GM18511 (cell line): ENCODE data around the gene ANTXR2.

Source experiments
- ATAC-seq: cut with Tn5 transposase; IDR thresholded peaks from one replicate; pipeline ENCODE4 v1.9.1; 2021; ENCODE audit warnings: mild to moderate bottlenecking, moderate library complexity; ENCODE audit not compliant: unreplicated experiment

ANTXR2 gene

DNA sequence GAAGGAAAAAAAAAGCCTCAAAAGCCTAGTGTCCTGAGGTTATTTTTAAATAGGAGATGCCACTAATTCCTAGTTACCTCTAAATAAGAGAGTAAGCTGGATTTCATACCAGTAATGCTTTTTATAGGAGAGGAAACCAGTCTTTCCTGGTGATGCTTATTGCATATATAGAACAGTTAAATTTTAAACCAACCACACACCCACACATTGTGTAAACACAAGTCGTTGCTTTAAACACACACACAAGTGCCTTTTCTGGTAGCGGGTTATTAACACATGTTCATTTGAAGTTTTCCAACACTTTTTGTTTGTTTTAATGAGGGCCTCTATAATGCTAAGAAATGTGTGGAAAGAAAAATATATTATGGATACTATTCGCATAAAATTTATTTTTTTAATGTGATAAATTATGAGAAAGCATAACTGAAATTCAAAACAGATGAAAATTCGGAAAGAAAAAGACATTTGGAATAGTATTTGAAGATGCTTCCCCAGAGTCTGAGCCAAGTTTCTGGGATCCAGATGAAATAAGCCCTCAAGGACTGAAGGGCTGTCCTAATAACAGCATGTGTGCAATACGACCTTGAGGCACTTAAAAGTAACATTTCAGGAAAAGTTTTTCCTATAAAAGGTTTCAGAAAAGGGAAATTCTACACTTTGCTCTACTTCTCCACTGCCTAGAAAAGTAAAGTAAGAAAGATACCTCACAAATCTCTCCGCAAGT lies 2.0 kb downstream of the ANTXR2 start:
- ATAC-seq = no peak

- peak; percentile 16 for ATAC-seq
Measured at GRCh38 chr4:80069837-80070731, 2.9 kb downstream of the ANTXR2 start.

DNA sequence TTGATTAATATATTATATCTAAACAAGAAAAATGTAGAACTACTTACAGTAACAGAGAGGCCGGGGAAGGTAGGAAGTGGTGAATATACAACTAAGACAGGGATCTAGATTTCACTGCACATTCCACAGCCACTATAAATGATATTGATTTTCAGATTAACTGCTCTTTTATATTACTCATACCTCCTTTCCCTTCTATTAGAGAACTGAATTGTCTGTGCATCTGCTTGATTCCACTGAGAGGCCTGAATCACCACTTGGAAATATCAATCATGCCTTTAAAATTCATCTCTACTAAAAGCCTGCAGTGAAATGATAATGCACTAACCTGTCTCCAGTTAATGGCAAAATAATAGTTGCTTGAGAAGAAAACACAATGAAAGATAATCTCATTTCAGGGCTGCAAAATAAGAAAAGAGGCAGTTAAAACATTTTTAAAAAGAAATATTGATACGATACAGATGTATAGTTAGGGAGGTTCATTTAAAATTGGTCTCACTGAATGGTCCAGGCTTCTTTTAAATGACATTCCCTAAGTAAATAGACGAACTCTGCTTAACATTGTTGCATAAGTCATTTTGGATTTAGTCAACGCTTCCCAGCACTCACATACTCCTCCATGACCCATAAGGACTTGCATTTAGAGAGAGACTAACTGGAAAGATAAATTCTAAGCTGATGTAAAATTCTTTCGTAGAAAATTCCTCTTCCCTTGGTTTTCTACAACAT lies 3.8 kb downstream of the ANTXR2 start:
- ATAC-seq = no peak

GRCh38 chr4:80065601-80066000 lies 7.4 kb downstream of the ANTXR2 start:
- no peak for ATAC-seq

- no peak for ATAC-seq
Measured at GRCh38 chr4:80062527-80062926, 10.5 kb downstream of the ANTXR2 start.

DNA sequence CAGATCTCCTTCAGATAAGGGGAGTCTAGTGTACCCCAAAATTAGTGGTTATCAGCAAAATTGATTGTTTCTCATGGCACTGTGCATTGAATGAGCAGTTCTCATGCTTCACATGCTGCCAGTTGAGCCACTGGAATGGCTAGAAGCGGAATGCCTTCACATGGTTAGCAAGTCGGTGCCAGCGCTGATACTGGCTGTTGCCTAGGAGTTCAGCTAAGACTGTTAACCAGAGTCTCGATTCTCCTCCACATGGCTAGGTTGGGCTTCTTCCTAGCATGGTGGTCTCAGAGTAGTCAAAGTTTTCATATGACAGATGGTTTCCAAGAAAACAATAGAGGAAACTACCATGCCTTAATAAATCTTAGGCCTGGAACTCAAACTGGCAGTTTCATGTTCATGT lies 12.2 kb downstream of the ANTXR2 start:
- ATAC-seq = no peak

GRCh38 chr4:80058740-80059139 lies 14.3 kb downstream of the ANTXR2 start:
- peak; percentile 99 for ATAC-seq

- no peak for ATAC-seq
Measured at GRCh38 chr4:80054375-80054774, 18.7 kb downstream of the ANTXR2 start.

- ATAC-seq = no peak
Measured at GRCh38 chr4:80053140-80053910, 19.7 kb downstream of the ANTXR2 start.

- ATAC-seq = no peak
Measured at GRCh38 chr4:80049813-80050534, 23.1 kb downstream of the ANTXR2 start.

- ATAC-seq = no peak
Measured at GRCh38 chr4:80049402-80049801, 23.6 kb downstream of the ANTXR2 start.

- no peak for ATAC-seq
Measured at GRCh38 chr4:80045786-80046185, 27.2 kb downstream of the ANTXR2 start.

DNA sequence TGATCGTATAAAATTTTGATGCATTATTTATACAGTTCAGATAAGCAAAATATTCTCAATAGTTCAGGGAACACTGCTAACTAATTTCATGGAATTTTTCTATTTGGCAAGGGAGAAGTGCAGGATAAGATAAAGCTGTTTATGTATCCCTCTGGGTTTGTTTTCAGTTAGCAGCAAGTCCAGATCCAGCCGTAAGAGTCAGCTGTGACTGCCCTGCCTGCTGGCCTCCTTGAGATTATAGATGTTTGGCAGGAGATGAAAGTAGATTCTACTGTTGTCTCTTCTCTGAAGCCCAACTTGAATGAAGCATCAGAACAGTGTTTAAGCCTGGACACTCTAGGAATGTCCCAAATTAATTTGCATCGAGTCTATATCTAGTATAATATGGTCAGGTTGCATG lies 29.5 kb downstream of the ANTXR2 start:
- ATAC-seq = no peak

DNA sequence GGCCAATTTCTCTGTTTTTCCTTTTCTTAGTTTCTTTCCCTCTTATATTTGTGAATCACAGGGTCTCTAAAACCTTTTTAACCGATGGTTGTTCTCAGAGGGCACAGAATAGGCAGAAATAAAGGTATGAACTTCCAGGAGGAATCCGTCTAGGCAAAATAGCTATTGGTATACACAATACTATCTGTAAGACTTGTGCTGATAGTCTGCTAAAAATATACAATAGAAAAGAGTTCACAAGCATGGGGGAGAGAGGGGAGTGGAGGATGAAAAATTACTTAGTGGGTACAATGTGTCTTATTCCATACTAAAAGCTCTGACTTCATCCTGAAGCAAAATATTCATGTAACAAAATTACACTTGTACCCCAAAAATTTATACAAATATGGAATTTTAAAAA lies 30.2 kb downstream of the ANTXR2 start:
- ATAC-seq = no peak

DNA sequence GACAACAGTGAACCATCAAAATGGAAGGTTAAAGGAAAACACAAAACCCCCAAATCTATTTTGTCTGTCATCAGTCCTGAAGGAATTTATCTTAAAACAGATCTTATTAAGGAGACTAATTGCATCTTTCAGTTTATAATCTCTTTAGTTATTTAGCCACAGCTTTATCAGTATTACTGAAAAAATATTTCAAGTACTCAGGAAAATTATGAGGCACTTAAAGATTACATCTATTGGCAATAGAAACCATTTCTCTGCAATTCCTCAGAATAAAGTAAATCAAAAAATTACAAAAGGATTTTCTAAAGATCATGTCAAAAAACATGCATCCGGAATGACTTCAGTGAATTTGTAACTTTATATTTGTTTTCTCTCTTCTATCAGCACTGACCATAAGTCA lies 35.2 kb downstream of the ANTXR2 start:
- ATAC-seq = no peak

GRCh38 chr4:80036949-80037685 lies 35.9 kb downstream of the ANTXR2 start:
- ATAC-seq = no peak

GRCh38 chr4:80036306-80036705 lies 36.7 kb downstream of the ANTXR2 start:
- ATAC-seq = no peak

GRCh38 chr4:80035336-80035735 lies 37.7 kb downstream of the ANTXR2 start:
- ATAC-seq = peak; percentile 83

GRCh38 chr4:80033581-80033980 lies 39.4 kb downstream of the ANTXR2 start:
- no peak for ATAC-seq
